Activated CD4-positive, CD25-positive, alpha-beta regulatory T cell treated with anti-CD3 and anti-CD28 coated beads, Interleukin-2, amount 50 U/mL, for 24 hours (primary cell): ENCODE data around the gene PSTPIP2.
"Not testable (repeated sequence)": the region's sequence is repeated elsewhere in the genome, so short reads cannot be mapped to it uniquely, and the experiment has no call there.

Source experiments
- ATAC-seq, 2 donors: fragments of 150-1000 bp; cut with Tn5 transposase; one replicate each; pipeline ENCODE4 v1.10.0; 2021; ENCODE audit warnings: mild to moderate bottlenecking in 1 of 2, moderate library complexity in 1 of 2

The PSTPIP2 gene

DNA sequence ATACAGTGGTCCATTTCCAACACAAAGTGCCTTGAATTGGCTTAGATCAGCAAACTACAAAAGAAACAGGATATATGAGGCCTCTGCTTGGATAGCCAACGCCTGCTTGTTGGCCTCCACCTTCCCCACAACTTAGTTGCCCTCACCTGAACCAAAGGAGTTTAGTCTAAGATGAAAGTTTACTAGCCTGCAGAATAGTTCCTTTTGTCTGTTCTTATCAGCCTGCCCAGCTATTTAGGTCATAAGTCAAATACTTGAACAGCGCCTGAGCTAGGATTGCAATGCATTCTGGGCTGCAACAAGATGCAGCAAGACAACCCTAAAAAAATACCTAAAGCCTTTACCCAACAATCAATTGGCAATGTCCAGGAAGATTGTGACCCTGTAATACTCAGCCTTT is 91.8 kb downstream of the PSTPIP2 start:
- no peak for ATAC-seq

DNA sequence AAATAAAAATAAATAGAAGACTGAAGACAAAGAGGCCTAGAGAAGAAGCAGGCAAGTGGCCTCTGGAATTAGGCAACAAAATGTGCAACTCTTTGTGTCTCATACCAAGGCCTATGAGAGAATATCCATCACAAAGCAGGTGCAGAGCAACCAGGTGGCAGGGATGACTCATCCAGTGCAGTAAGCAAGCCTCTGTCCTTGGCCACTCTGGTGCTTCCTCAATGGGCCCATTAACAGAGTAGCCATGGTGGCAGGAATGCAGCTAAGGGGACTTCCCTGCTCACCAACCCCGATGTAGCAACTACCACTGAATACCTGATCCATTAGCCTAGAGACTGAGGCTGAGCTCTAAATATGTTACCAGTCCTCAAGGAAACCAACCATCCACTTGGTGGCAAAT is 94.0 kb downstream of the PSTPIP2 start:
- no peak for ATAC-seq

DNA sequence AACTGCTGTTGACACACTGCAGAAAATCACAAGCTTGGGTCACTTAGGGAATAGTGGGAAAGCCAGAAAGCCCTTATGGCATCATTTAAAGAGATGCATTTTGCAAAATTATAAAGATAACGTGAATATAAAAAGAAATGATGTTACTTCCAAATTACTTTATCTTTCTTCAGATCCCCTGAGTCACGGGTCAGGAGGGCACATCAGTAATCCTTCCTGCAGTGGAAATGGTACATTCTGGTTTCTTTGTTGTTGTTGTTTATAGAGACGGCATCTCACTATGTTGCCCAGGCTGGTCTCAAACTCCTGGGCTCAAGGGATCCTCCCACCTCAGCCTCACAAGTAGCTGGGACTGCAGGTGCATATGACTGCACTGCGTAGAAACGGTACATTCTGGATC is 95.1 kb downstream of the PSTPIP2 start:
- ATAC-seq: no peak

DNA sequence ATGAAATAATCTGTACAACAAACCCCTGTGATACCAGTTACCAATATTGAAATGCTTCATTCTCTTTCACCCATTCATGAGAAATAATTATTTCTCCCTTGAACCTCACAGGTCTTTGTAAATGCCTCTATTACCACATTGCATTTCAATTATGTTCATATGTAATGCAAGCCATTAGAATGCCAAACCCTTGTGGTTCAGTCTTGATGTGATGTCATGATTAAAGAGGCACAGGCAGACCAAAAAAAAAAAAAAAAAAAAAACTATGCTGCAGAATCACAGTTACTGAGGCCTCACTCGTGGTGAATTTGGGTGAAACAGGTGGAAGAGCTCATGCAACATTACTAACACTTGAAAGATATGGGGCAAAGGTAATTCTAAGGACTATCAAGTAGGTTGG is 95.5 kb downstream of the PSTPIP2 start:
- no peak for ATAC-seq

DNA sequence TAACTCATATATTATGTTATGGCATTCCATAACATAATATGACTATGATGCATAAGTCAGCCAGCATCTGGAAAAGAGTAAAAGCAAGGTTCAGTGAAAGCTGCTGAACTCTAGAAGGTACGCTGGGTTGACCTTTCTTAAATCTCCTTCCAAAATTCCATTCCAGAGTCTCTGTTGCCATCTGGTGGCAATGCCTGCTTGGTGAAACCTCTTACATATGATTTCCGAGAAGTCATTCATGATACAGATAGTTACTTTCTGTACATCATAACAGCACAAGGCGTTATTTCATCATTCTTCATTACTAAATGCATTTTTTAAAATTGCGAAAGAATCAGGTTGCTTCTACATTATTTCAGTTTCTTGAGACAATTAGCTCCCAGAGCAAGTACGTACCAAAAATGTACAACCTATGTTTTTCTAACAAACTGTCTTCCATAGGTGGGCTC is 97.9 kb downstream of the PSTPIP2 start:
- ATAC-seq: peak; percentile 84 to 85

DNA sequence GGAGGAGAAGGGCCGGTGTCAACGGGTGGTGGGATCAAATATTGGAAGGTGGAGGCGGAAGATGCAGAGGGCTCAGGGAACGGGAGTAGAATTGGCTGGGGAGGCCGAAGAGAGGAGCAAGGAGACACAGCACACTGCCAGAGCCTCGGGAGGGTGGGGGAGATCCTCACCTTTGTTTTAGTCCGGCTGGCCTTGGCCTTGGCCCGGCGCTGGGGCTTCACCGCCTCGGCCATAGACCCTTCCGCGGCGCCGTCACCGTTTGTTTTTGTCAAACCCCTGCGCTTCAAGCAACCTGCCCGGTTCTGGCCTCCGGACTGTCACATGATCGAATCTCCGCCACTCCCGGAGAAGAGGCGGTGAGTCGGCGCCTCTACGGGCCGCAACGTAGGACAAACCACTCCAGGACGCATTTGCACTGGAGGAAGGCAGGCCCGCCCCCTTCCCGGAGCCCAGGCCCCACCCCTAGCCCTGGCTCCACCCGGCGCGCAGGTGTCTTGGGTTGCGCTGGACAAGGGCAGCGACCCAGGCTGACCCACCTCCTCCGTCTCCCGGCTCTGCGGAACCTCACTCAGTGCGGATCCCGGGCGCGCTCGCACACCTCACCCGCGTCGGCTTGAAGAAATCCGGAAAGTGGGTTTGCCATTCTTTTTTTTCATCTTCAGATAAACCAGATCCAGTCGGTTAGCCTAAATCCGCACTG is 104.9 kb downstream of the PSTPIP2 start, which contains the start of gene EPG5:
EPG5 (minus strand) TSS at position 323 of the 700 bp plus-strand sequence; CDS start at position 233, 90 bp downstream.
- ATAC-seq: peak; percentile 89 to 95

DNA sequence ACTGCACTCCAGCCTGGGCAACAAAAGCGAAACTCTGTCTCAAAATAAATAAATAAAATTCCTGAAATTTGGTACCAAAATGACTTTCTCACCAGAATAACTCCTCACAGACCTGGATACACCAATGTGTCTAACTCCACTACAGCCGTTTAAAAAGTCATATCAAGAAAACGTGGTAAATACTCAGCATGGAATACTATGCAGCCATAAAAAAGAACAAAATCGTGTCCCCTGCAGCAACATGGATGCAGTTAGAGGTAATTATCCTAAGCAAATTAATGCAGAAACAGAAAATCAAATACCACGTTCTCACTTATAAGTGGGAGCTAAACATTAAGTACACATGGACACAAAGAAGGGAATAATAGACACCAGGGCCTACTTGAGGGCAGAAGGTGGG is 107.1 kb downstream of the PSTPIP2 start:
- not testable (repeated sequence) for ATAC-seq

DNA sequence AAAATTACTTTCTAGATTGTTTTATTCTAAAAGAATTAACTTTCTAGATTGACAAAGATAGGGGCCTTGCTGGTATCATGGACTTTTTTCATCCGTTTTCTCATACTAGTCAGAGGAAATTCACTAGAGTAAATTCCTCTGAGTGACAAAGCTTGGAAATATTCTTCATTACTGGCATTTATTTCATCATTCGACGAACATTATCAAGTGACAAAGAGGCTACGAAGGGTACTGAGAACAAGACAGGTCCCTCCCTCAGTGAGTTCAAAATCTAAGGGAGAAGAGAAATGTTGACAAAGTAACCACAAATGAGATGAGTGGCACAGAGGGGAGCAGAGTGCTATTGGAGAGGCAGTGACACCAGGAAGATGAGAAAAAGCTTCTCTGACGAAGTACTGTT is 109.2 kb downstream of the PSTPIP2 start:
- ATAC-seq: peak; percentile 15 to 48

DNA sequence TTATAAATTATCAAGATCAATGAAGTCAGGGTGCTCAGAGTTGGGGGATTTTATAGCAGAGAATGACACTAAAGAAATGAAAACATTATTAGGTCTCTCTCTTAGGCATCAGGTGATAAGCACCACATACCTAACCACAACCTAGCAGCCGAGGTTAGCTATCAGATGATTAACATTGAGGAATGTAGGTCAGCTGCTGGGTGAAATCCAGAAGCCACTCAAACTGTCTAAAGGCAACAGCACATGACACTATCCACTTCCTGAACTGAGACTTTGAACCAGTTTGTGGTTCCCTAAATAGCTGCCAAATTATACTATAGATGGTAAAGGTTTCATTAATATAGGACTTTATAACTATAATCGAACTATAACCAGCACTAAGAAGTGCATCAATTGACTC is 109.6 kb downstream of the PSTPIP2 start:
- peak; percentile 44 to 64 for ATAC-seq

DNA sequence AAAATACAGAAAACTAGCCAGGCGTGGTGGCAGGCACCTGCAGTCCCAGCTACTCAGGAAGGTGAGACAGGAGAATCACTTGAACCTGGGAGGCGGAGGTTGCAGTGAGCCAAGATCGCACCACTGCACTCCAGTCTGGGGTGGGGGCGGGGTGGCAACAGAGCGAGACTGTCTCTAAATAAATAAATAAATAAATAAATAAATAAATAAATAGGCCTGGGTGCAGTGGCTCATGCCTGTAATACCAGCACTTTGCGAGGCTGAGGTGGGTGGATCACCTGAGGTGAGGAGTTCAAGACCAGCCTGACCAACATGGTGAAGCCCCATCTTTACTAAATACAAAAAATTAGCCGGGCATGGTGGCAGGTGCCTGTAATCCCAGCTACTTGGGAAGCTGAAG is 112.6 kb downstream of the PSTPIP2 start:
- not testable (repeated sequence) for ATAC-seq

DNA sequence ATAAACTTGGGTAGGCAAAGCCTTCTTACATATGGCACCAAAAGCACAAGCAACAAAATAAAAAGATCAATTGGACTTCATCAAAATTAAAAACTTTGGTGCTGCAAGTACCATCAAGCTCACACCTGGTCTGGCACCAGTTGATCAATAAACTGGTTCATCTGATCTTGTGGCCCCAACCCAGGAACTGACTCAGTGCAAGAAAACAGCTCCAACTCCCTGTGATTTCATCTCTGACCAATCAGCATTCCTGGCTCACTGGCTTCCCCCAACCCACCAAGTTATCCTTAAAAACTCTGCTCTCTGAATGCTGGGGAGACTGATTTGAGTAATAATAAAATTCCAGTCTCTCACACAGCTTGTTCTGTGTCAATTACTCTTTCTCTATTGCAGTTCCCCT is 113.3 kb downstream of the PSTPIP2 start:
- ATAC-seq: no peak

DNA sequence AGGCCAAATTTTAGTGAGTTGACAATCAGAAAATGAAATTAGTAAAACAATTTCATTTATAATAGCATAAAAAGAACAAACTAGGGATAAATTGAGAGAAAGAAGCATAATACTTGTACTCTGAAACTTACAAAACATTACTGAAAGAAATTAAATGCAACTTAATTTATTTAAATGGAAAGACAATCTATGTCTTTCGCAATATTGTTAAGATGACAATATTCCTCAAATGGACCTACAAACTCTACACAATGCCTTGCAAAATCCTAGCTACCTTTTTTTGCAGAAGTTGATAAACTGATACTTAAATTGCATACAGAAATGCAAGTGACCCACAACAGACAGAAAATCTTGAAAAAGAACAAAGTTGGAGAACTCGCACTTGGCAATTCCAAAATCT is 114.0 kb downstream of the PSTPIP2 start:
- no peak for ATAC-seq

DNA sequence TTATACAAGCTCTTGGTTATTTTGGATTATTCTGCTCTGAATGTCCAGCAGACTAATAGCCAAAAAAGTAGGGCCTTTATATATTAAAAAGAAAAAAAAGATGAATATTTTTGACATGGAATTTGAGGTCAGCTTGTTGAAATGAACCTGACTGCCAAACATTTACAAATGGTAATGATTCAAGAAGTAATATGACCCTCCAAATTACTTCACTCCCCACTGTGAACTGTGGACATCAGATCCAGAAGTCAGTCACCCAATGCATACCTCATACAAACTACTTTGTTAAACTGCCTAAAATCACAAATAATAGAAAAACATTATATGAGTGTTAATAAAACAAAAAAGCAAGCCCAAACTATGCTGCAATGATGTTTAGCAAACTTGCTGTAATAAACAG is 115.0 kb downstream of the PSTPIP2 start:
- ATAC-seq: no peak

DNA sequence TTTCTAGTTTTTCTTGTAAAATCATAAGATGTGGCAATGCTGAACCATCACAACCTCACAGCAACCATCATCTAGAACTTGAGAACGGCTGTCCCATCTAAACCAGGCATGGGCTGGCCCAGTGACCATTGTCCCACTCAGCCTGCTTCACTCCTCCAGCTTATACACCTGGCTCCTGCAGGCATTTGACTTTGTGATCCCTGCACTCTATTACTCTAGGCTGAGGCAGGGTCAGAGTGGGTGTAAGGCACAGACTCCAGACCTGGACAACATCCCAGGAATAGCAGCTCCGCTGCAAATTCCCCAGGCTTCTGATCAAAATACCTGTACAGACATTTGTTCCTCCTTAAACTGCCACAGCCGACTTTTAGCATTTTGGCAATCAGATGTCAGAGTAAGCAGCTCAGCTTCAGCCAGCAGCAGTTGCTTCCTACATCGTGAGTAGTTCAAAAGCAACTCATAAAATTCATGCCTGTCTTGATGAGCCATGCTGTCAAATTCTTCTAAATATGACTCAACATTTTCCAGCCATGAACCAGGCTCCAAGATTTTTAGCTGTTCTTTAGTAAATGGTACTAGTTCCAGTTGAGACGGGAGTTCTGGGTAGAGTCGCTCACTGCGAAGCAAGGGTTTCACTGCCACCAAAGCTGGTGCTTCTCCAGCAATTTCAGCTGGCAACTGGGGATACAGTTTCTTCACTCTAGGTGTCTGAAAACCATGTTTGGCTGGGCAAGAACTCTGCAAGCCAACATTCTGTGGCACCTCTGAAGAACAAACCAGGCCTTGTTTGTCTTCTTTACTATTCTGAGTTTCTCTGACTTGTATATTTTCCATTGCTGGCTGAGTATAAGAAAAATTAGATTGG is 117.8 kb downstream of the PSTPIP2 start:
- ATAC-seq: no peak

DNA sequence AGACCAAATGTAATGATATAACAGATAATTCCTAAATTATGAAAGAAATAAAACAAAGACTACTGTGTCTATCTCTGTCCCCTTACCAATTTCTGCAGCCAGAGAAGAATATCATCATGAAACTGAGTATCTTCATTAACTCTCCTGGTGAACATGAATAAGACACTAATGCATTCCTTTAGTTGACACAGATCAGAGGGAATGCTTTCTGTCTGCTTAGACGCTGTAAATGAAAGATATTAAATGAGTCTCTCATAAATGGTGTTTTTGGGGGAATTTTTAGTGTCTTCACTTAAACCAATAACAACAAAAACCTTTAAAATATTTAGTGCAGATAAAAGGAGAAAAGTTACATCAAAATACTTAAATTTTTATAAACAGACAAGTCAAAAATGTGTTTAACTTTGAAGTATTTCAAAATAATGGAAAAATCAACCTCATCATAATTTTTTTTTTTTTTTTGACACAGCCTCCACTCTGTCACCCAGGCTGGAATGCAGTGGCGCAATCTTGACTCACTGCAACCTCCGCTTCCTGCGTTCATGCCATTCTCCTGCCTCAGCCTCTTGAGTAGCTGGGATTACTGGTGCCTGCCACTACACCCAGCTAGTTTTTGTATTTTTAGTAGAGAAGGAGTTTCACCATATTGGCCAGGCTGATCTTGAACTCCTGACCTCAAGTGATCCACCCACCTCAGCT is 120.9 kb downstream of the PSTPIP2 start:
- ATAC-seq: no peak

DNA sequence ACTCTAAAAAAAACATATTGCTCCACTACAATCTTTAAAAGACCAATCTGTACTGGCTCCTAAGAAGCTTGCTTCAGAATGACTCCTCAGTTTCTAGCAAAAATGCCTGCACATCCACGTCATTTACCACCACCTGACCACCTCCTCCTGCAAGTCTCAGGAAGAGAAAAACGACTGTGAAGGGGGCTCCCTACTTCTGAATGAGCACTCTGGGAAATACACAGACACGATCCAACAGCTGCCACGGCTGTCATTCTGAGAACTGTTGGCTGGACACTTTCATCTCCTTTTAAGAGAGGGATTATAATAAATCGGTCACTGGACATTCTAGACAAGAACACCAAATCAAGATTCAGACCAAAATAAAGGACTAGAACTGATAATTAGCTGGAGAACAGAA is 126.4 kb downstream of the PSTPIP2 start:
- no peak for ATAC-seq

DNA sequence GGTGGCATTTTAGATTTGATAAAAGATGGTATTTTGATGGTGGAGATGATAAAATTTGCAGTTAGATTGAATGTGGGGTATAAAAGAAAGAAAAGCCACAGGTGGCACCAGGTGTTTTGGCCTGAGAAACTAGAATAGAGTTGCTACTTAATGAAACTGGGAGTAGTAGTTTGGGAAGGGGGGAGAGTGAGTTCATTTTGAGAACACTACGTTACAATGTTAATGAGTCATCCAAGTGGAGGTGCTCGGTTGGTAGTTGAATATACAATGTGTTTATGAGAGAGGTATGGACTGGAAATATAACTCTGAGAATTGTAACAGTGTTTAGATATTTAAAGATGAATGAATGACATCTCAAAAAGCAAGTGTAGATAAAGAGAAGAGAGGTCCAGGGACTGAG is 131.3 kb downstream of the PSTPIP2 start:
- ATAC-seq: no peak

DNA sequence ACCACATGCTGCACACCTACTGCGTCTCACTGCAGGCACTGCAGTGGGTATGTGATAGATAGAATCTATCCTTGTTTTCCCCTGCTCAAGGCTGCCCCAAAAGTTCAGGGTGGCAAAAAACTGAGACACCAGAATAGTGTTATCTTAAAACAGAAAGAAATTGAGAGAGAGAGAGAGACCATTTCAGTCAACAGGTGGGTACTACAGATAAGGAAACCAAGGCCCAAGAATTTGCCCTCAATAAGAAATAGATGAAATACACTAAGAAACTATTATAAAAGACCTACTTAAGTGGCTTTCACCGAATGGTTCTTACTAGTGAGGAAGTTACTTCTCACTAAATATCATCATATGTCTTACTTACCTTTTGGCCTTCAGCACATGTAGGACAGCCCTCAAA is 132.8 kb downstream of the PSTPIP2 start:
- no peak for ATAC-seq

DNA sequence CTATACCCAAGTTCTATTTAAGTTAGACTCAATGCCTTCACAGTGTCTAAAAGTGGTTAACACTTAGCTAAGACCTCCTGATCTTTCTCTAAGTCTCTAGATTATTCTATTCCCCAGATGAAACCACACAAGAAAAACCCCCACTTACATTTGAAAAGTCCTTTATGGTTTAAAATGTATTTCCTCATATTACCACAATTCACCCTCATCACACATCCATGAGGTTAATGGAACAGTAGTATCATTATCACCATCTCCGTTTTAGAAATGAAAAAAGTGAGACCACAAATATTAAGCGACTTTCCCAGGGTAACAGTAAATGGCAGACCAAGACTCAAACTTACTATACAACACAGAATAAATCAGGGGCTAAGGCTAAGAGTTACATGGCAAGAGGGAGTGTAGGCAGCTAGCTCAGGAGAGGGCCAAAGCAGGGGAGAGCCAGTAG is 133.5 kb downstream of the PSTPIP2 start:
- ATAC-seq: peak; percentile 47 to 72

DNA sequence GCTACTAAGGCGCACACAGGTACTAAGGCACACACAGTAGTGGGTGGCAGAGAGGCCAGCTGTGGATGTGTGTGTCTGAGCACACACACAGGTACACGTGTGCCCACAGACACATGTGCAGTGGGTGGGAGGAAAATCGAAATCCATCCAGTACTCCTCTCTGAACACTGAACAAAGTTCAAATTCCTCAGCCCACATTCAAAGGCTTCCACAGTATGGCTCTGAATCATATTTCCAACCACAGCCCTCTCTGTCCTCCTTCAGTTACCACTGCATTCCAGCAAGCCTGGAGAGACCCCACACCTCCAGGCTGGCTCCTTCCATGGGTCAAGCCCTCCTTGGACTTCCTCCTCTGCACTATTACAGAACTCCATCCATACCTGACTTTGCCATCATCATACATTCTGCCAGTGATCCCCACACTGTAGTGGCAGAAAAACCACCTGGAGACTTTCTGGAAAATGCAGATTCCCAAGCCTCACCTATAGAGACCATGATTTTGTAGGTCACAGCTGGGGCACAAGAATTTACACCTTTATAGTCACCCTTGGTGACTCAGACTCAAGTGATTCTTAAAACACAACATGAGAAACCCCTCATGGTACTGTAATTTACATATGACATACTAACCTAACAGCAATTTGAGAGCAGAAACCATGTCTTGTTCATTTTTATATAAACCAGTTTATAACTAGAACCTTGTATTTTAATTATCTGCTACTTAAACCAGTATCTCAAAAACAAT is 136.3 kb downstream of the PSTPIP2 start:
- peak; percentile 82 to 84 for ATAC-seq
